ENCODE measurements around the gene ZPLD1.

- TF ChIP-seq CTCF (IDR thresholded peaks at IDR 0.05) (no peak), POLR2A (IDR thresholded peaks at IDR 0.05; ENCODE audit: low read depth) (no peak)
Observed at GRCh38 chr3:102398176-102398575, 36.6 kb upstream of the ZPLD1 start.

Measured in esophagus muscularis mucosa (tissue), 3 donors.